Naive thymus-derived CD8-positive, alpha-beta T cell (primary cell): ENCODE data around the gene DPF3. TPM values are rescaled to one million over a fixed set of nuclear protein-coding genes. Genes with fewer than 3 reads are reported as not detected.

Experiments used
- ATAC-seq, 2 donors: fragments of 150-1000 bp; cut with Tn5 transposase in 1 of 2; sonication (Bioruptor Pico), chemical (Tn5 transposase) in 1 of 2; 1 replicate in 1 of 2; 2 replicates in 1 of 2; pipeline ENCODE4 v1.10.0; 2021; ENCODE audit warnings: mild to moderate bottlenecking in 2 of 2, moderate library complexity in 2 of 2
- POLR2A ChIA-PET: fragments of 350-600 bp; sonication (Branson Sonifier 250); formaldehyde crosslinking; loops from one replicate; lab custom pipeline; 2021; ENCODE audit warnings: antibody characterized with exemption; lab: Charles Lee
- DNase-seq, 10 donors: peaks; one replicate each; pipeline versions ENCODE4 v3.0.0 to v3.0.0-alpha.2; 2020 to 2022
- H3K27ac Mint-ChIP-seq, 10 donors: one replicate each; pipeline ENCODE4 v1.8.0; 2020 to 2022; ENCODE audit warnings: mild to moderate bottlenecking in 10 of 10, mixed read lengths in 10 of 10, moderate library complexity in 4 of 10, inconsistent platforms in 1 of 10
- H3K27me3 Mint-ChIP-seq, 5 donors: one replicate each; pipeline ENCODE4 v1.8.0; 2021 to 2022; ENCODE audit warnings: mixed read lengths in 5 of 5
- H3K36me3 Mint-ChIP-seq, 3 donors: one replicate each; pipeline ENCODE4 v1.8.0; 2020 to 2022; ENCODE audit warnings: mixed read lengths in 3 of 3, mild to moderate bottlenecking in 2 of 3, inconsistent platforms in 1 of 3
- H3K4me1 Mint-ChIP-seq, 4 donors: one replicate each; pipeline ENCODE4 v1.8.0; 2021 to 2022; ENCODE audit warnings: mixed read lengths in 4 of 4
- H3K4me3 Mint-ChIP-seq, 10 donors: one replicate each; pipeline ENCODE4 v1.8.0; 2020 to 2022; ENCODE audit warnings: mild to moderate bottlenecking in 10 of 10, mixed read lengths in 10 of 10, moderate library complexity in 6 of 10, inconsistent platforms in 1 of 10
- H3K9me3 Mint-ChIP-seq, 9 donors: one replicate each; pipeline ENCODE4 v1.8.0; 2020 to 2022; ENCODE audit warnings: mixed read lengths in 9 of 9, mild to moderate bottlenecking in 3 of 9, inconsistent platforms in 1 of 9, moderate library complexity in 1 of 9
- polyA plus RNA-seq, 3 donors: library from polyadenylated mRNA; unstranded; fragments of 300-500 nt; fragmentation: Illumina TruSeq; gene quantifications; one replicate each; pipeline ENCODE4 v1.2.3, GENCODE V29; 2021
- total RNA-seq, 8 experiments: library from RNA in 2 of 8; stranded (reverse) in 2 of 8; gene quantifications; one replicate each; pipeline ENCODE4 v1.2.3 and lab custom pipeline; 2021 to 2026

The DPF3 gene
- total and polyA plus RNA-seq, 5 experiments from 2014 or later = 0.35 to 0.58 (median 0.52) TPM

DNA sequence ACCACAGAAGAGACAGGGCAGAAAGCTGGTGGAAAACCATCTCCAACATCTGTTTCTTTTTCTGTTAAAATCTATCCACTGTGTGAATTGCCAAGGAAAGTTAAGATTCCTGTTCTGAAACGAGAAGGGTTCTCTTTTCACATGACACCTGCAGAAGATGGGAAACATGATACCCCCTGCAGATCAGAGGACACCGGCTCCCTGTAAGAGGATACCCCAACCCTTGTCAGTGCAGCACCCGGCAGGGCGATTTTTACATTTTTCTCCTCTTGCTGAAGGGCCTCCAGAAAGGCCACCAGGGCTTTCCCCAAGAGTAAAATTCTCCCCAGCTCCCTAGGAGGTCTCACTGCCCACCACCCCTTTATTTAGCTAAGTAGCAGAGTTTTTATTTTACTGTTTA lies 48.2 kb downstream of the DPF3 start:
- no peak overlapping the region for H3K4me3 Mint-ChIP-seq

DNA sequence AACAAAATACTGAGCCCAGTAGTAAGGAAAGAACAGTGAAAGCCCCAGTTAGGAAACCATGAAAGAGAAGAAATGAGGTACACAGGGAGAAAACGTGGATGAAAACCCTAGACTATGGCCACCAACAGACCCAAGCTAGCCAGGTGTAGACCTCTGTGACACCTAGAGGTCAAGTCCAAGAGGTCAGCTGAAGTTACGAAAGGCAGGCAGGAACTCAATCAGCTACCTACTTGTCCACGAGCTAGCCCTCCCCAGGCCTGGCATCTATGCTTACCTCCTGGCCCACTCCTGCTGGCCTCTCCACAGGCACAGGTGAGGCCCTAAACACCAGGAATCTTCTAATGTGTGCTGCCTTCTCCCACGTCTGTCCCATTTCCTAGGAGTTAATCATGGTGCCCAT lies 48.7 kb downstream of the DPF3 start:
- Mint-ChIP-seq H3K4me3 (no peak overlapping the region), H3K36me3 (peaks cover 0 to 2% (median 0%) of the 10 kb centered on the region in 3 donors)
- ATAC-seq = no peak

More for the DNA sequence above, 48.2 kb downstream of the DPF3 start:
- H3K27ac Mint-ChIP-seq = no peak overlapping the region
- no peak for DNase-seq
- POLR2A ChIA-PET = no interaction called here
- peaks cover 0 to 2% (median 0%) of the 10 kb centered on the region in 5 donors for H3K27me3 Mint-ChIP-seq
- peaks cover 0 to 5% (median 0%) of the 10 kb centered on the region in 4 donors for H3K4me1 Mint-ChIP-seq
- no peaks in the 10 kb centered on the region for H3K9me3 Mint-ChIP-seq
- no peaks in the 10 kb centered on the region for H3K36me3 Mint-ChIP-seq
- no peak for ATAC-seq

DNA sequence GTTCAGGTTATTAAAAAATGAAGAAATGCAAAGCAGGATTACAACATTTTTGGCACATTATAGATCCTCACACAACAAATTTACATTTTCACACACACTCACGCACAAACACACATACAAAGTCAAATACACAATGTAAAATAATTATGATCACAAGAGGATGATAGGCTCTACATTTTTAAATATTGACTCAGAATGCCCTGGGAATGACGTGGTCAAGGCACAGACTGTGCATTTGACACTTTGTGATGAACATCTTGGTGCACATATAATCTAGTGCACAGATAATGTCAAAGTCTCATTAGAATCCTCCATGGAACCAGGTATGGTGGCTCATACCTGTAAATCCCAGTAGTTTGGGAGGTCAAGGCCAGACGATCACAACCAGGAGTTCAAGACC lies 49.4 kb downstream of the DPF3 start:
- POLR2A ChIA-PET = no interaction called here
- H3K4me3 Mint-ChIP-seq = no peak overlapping the region
- peaks cover 0 to 2% (median 0%) of the 10 kb centered on the region in 3 donors for H3K36me3 Mint-ChIP-seq
- H3K27me3 Mint-ChIP-seq = peaks cover 0 to 2% (median 0%) of the 10 kb centered on the region in 5 donors
- H3K9me3 Mint-ChIP-seq = no peaks in the 10 kb centered on the region
- no peak for DNase-seq
- H3K4me1 Mint-ChIP-seq = peaks cover 0 to 2% (median 0%) of the 10 kb centered on the region in 4 donors
- no peak for ATAC-seq
- H3K27ac Mint-ChIP-seq = no peak overlapping the region

More for the DNA sequence above, 48.7 kb downstream of the DPF3 start:
- no peak overlapping the region for H3K27ac Mint-ChIP-seq
- DNase-seq = no peak
- peaks cover 0 to 2% (median 0%) of the 10 kb centered on the region in 4 donors for H3K4me1 Mint-ChIP-seq
- H3K27me3 Mint-ChIP-seq = peaks cover 0 to 2% (median 0%) of the 10 kb centered on the region in 5 donors
- H3K9me3 Mint-ChIP-seq = no peaks in the 10 kb centered on the region
- POLR2A ChIA-PET = no interaction called here

DNA sequence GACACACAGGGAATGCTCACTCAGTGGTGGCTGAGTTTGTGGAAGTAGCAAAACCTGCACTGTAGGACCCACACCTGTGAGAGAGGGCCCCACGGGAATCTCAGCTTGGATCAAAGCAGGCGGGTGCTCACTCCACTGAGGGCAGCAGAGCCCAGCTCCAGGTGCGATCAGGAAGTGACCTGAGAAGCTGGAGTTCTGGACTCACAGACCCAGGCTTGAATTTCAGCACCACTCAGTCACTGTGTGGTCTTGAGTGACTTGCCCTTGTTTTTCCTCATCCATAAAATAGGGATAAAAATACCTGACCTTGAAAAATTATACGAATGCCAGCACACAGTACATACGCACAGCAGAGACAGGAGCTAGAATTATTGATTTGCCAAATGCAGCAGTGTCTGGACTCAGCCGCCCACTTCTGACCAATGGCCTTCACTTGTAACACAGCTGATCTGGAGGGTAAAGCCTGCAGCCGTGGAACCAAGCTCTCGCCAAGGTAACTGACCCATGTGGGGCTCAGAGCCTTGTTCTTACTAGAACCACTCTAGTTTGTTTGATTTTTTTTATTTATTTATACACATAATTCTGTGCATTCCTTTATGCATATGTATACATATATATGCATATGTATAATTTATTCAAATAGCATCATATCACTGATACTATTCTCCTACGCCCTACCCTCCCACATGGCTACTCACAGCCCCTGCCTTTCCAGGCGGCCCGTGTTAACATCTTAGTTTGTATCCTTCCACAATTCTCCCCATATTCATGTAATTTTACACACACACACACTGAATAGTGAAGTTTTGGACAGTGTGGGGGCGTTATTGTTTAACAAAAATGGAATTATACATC lies 53.9 kb downstream of the DPF3 start:
- no peak overlapping the region for H3K27ac Mint-ChIP-seq
- H3K4me3 Mint-ChIP-seq = no peak overlapping the region
- no peaks in the 10 kb centered on the region for H3K4me1 Mint-ChIP-seq
- DNase-seq (no peak), ATAC-seq (no peak)
- H3K36me3 Mint-ChIP-seq = peaks cover 0 to 2% (median 0%) of the 10 kb centered on the region in 3 donors
- POLR2A ChIA-PET = no interaction called here
- H3K9me3 Mint-ChIP-seq = no peaks in the 10 kb centered on the region
- H3K27me3 Mint-ChIP-seq = peaks cover 0 to 2% (median 0%) of the 10 kb centered on the region in 5 donors

DNA sequence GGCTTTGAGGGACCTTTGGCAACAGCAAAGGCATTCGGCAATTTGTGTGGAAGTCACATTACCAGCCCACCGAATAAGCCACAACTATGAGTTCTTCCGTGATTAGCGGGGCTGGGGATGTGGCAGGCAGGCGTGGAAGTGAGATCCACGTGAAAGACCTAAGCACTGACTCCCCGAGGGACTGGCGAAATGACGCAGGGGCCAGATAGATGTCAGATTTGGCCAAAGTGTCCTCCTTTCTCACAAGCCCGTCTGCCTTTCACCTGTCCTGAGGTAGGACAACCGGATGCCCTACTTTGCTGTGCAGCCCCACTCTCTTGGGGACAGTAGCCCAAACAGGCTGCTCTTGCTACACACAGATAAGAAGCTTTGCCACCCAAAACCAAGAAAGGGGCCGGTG lies 54.5 kb downstream of the DPF3 start:
- Mint-ChIP-seq H3K9me3 (no peaks in the 10 kb centered on the region), H3K36me3 (peaks cover 0 to 2% (median 0%) of the 10 kb centered on the region in 3 donors), H3K4me1 (no peaks in the 10 kb centered on the region), H3K27me3 (peaks cover 0 to 2% (median 0%) of the 10 kb centered on the region in 5 donors), H3K27ac (no peak overlapping the region), H3K4me3 (no peak overlapping the region)
- no peak for DNase-seq
- no peak for ATAC-seq
- POLR2A ChIA-PET = no interaction called here

DNA sequence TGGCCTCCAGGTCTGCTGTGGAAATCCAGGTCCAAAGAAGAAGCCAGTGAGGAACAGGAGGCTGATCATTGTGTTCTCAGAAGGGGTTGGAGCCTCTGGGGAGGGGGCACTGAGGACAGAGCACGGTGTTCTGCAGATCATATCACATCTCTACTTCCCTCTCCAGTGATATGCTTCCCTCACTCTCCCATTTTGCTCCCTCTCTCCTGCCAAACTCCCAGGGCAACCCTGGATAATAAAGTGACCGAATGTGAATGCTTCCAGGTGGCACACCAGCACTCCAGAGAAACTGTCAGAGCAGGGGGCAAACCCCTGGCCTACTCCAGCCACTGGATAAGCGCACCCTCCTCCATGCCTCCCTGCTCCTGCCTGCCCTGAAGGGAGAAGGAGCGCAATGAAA lies 57.8 kb downstream of the DPF3 start:
- ATAC-seq (no peak), DNase-seq (no peak)
- peaks cover 0 to 5% (median 0%) of the 10 kb centered on the region in 4 donors for H3K4me1 Mint-ChIP-seq
- H3K27ac Mint-ChIP-seq = no peak overlapping the region
- POLR2A ChIA-PET = no interaction called here
- peaks cover 0 to 2% (median 0%) of the 10 kb centered on the region in 3 donors for H3K36me3 Mint-ChIP-seq
- peaks cover 0 to 4% (median 0%) of the 10 kb centered on the region in 5 donors for H3K27me3 Mint-ChIP-seq
- no peaks in the 10 kb centered on the region for H3K9me3 Mint-ChIP-seq
- H3K4me3 Mint-ChIP-seq = no peak overlapping the region

DNA sequence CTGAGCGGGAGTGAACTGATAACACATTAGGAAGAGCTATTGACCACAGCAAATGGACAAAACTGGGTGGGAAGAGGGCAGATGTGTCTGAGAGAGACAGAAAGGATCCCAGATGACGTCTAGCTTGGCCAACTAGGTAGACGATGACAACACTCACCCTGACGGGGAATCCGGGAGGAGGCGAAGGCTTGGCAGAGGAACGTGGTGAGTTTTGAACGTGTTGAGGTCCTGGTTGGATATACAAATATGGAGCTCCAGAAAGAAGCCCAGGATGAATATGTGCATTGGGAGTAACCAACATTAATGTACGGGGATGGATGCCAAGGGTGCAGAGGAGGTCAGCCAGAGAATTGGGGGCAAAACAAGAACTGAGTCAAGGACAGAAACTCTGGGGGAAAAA lies 60.7 kb downstream of the DPF3 start:
- no peak overlapping the region for H3K27ac Mint-ChIP-seq
- H3K36me3 Mint-ChIP-seq = peaks cover 0 to 4% (median 0%) of the 10 kb centered on the region in 3 donors
- ATAC-seq (no peak), DNase-seq (no peak)
- POLR2A ChIA-PET = no interaction called here
- peaks cover 0 to 10% (median 0%) of the 10 kb centered on the region in 4 donors for H3K4me1 Mint-ChIP-seq
- H3K9me3 Mint-ChIP-seq = no peaks in the 10 kb centered on the region
- peaks cover 2 to 16% (median 7%) of the 10 kb centered on the region in 5 donors for H3K27me3 Mint-ChIP-seq
- no peak overlapping the region for H3K4me3 Mint-ChIP-seq

DNA sequence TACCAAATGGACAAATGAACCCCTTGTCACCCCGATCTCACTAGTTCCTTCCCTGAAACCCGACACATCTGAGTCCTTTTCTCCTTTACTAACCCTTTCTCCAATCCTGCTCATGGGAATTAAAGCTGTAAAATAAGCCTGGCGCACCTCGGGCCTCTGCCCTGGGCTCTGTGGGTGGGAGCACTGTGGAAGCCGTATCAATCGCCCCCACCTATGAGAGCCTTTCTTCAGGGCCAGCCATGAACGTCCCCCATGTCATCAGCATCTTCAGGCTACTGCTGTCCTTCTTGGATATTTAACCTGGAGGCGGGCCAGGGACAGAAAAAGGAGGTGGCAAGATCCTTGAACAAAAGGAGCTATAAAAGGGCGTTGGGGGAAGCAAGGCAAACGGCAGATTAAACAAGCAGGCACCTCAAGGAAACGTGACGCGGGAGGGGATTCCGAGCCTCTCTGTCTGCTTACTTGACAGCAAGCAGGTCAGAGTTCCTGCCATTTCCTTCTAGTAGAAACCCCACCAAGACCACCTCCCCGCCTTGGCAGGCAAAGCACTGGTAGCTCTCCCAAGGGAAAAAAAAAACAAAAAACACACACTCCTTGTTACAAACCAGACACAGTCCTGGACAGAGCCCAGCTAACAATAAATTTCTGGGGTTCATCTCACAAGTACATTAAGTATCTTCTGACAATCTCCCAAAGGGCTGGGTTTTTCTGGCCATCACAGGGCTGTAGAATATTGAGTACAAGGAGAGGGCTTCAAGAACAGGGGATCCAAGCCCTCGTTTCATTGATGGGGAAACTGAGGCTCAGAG lies 62.9 kb downstream of the DPF3 start:
- Mint-ChIP-seq H3K27me3 (peaks cover 3 to 16% (median 7%) of the 10 kb centered on the region in 5 donors), H3K36me3 (peaks cover 0 to 4% (median 0%) of the 10 kb centered on the region in 3 donors), H3K27ac (peak overlapping the region in 1 of 10 donors; percentile 73), H3K4me1 (peaks cover 0 to 10% (median 0%) of the 10 kb centered on the region in 4 donors), H3K4me3 (no peak overlapping the region), H3K9me3 (no peaks in the 10 kb centered on the region)
- ATAC-seq (no peak), DNase-seq (no peak)
- POLR2A ChIA-PET = no interaction called here

DNA sequence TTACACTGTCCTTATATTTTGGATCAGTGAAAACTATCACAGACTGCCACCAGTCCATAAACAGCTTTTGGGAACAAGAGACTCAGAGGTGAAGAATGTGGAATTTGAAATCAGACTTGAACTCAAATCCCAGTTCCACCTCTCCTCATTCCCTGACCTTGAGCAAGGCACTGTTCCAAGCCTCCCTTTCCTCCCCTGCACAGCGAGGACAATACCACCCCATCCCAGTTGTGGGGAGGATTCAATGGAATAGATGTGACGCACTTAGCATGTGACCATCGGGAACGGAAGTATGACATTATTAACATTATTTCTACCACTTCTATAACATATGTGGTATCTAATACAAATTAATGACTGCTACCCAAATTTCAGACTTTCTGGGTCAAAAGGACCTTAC lies 63.5 kb downstream of the DPF3 start:
- Mint-ChIP-seq H3K27me3 (peaks cover 3 to 18% (median 7%) of the 10 kb centered on the region in 5 donors), H3K36me3 (peaks cover 0 to 4% (median 0%) of the 10 kb centered on the region in 3 donors), H3K27ac (no peak overlapping the region), H3K9me3 (no peaks in the 10 kb centered on the region), H3K4me3 (no peak overlapping the region), H3K4me1 (peaks cover 0 to 10% (median 0%) of the 10 kb centered on the region in 4 donors)
- DNase-seq = no peak
- POLR2A ChIA-PET = no interaction called here
- ATAC-seq = no peak

DNA sequence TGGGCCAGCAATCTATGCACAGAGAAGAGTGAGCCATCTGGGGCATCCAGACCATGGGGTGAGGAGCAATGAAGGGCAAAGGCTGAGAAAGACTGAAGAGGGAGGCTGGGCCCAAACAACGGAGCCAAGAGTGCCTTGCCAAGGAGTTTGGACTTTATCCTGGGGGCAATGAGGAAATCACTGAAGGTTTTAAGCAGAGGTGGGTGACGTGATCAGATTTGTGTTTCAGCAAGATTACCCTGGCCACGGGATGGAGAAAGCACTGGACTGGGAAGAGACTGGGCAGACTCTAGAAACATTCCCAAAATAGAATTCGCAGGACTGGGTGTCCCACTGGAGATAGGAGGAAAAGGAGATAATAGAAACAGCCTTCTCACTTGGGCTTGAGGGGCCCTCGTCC lies 65.3 kb downstream of the DPF3 start:
- ATAC-seq (no peak), DNase-seq (no peak)
- Mint-ChIP-seq H3K4me1 (peaks cover 0 to 10% (median 0%) of the 10 kb centered on the region in 4 donors), H3K4me3 (no peak overlapping the region), H3K9me3 (no peaks in the 10 kb centered on the region), H3K27ac (no peak overlapping the region), H3K36me3 (peaks cover 0 to 4% (median 0%) of the 10 kb centered on the region in 3 donors), H3K27me3 (peaks cover 4 to 22% (median 8%) of the 10 kb centered on the region in 5 donors)
- POLR2A ChIA-PET = no interaction called here

DNA sequence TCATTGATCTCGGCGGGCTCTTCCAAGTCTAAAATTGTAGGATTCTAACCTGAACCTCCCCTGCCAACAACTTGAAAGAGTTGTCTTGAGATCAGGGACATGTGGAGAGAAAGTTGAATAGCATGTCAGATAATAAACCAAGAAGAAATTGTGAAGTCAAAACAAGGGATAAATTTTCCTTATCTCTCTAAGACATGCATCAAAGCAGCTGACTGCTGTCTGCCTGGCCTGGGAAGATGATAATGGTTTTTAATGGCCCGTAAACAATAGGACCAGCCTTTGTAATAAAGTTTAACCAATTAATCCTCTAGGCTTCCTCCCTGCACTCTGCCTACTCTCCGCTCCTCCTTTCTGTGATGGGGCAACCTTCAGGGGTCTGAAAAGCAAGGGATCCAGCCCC lies 67.9 kb downstream of the DPF3 start:
- H3K27ac Mint-ChIP-seq = peak overlapping the region in 1 of 10 donors; percentile 41
- POLR2A ChIA-PET = no interaction called here
- H3K36me3 Mint-ChIP-seq = peaks cover 0 to 4% (median 0%) of the 10 kb centered on the region in 3 donors
- peaks cover 4 to 23% (median 6%) of the 10 kb centered on the region in 5 donors for H3K27me3 Mint-ChIP-seq
- no peak overlapping the region for H3K4me3 Mint-ChIP-seq
- H3K9me3 Mint-ChIP-seq = no peaks in the 10 kb centered on the region
- ATAC-seq = no peak
- DNase-seq = no peak
- peaks cover 0 to 4% (median 0%) of the 10 kb centered on the region in 4 donors for H3K4me1 Mint-ChIP-seq

DNA sequence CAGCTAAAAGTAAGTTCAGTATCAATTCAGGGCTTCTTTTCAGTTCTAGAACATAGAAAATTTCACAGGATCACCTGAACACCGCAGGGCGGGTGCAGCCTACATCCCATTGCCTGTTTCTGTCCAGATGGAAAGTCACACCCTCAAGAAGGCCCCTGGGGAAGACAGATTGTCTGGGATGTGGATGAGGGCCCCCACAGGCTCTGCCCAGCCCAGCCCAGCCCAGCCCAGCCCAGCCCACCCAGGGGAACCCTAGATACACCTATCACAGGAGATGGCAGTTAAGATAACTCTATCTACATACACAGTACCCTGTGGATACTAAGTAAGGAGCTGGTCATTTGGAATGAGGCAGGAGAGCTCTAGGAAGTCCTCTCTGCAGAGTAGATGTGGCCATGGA lies 68.4 kb downstream of the DPF3 start:
- H3K4me1 Mint-ChIP-seq = peaks cover 0 to under 1% (median 0%) of the 10 kb centered on the region in 4 donors
- H3K36me3 Mint-ChIP-seq = peaks cover 0 to 4% (median 0%) of the 10 kb centered on the region in 3 donors
- H3K9me3 Mint-ChIP-seq = no peaks in the 10 kb centered on the region
- ATAC-seq (no peak), DNase-seq (no peak)
- H3K27ac Mint-ChIP-seq = no peak overlapping the region
- H3K27me3 Mint-ChIP-seq = peaks cover 0 to 18% (median 6%) of the 10 kb centered on the region in 5 donors
- POLR2A ChIA-PET = no interaction called here
- H3K4me3 Mint-ChIP-seq = no peak overlapping the region
